IMR-90 (cell line): ENCODE data around the gene PLA2G4B. TPM values are rescaled to one million over a fixed set of nuclear protein-coding genes. Genes with fewer than 3 reads are reported as not detected.

ENCODE experiments used
- ATAC-seq: fragments of 200-7000 bp; cut with Tn5 transposase; 2 replicates; pipeline ENCODE4 v1.9.1; 2020; ENCODE audit warnings: low read depth, mild to moderate bottlenecking, moderate library complexity
- BruUV-seq: library from RNA; stranded (reverse); fragments of 400-500 nt; replicated peaks from 2 replicates; lab custom pipeline; 2021; lab: Mats Ljungman, UMichigan
- CTCF ChIA-PET: fragments of 300-600 bp; formaldehyde crosslinking; extraction: SDS; loops from one replicate; lab custom pipeline; 2021; ENCODE audit warnings: antibody characterized with exemption; lab: Yijun Ruan, JAX
- POLR2A ChIA-PET: fragments of 300-600 bp; sonication (Branson Sonifier 250); formaldehyde crosslinking; loops from one replicate; lab custom pipeline; 2022; ENCODE audit warnings: antibody characterized with exemption; ENCODE audit not compliant: unreplicated experiment; lab: Charles Lee
- DNase-seq: peaks from one replicate; pipeline ENCODE4 v3.0.0; 2013
- H2AFZ ChIP-seq: replicated peaks from 2 replicates; pipeline ENCODE3; 2013; ENCODE audit warnings: low read length, mild to moderate bottlenecking; ENCODE audit not compliant: poor library complexity
- H2AK5ac ChIP-seq: 2 replicates; pipeline ENCODE4 v1.6.1; 2013; ENCODE audit warnings: low read depth, low read length, inconsistent platforms
- H2AK9ac ChIP-seq: replicated peaks from 2 replicates; pipeline ENCODE3; 2013; ENCODE audit warnings: mild to moderate bottlenecking, low read depth, low read length, moderate library complexity; ENCODE audit not compliant: poor library complexity
- H2BK120ac ChIP-seq: 2 replicates; pipeline ENCODE4 v1.6.1; 2013; ENCODE audit warnings: low read depth, low read length, inconsistent platforms
- H2BK15ac ChIP-seq: 3 replicates; pipeline ENCODE4 v1.6.1; 2013; ENCODE audit warnings: low read depth, low read length, inconsistent platforms
- H2BK20ac ChIP-seq: 2 replicates; pipeline ENCODE4 v1.6.1; 2013; ENCODE audit warnings: low read depth, mild to moderate bottlenecking, inconsistent platforms, low read length, moderate library complexity
- H2BK5ac ChIP-seq: 2 replicates; pipeline ENCODE4 v1.6.1; 2013; ENCODE audit warnings: mild to moderate bottlenecking, low read depth, low read length, inconsistent platforms; ENCODE audit not compliant: poor library complexity, severe bottlenecking
- H3K14ac ChIP-seq: replicated peaks from 2 replicates; pipeline ENCODE4 v1.6.1; 2013; ENCODE audit warnings: low read depth, low read length, inconsistent platforms
- H3K18ac ChIP-seq: 2 replicates; pipeline ENCODE4 v1.6.1; 2013; ENCODE audit warnings: low read depth, low read length, control low read depth
- H3K23ac ChIP-seq: 2 replicates; pipeline ENCODE4 v1.6.1; 2013; ENCODE audit warnings: low read depth, low read length, inconsistent platforms
- H3K27ac ChIP-seq: 2 replicates; pipeline ENCODE4 v1.5.1; 2013; ENCODE audit warnings: mild to moderate bottlenecking, control low read depth, low read length; ENCODE audit not compliant: insufficient read depth
- H3K27me3 ChIP-seq: 2 replicates; pipeline ENCODE4 v1.6.1; 2013; ENCODE audit warnings: low read length; ENCODE audit not compliant: control insufficient read depth, insufficient read depth
- H3K36me3 ChIP-seq: 2 replicates; pipeline ENCODE4 v1.6.1; 2013; ENCODE audit warnings: low read length, mixed read lengths; ENCODE audit not compliant: control insufficient read depth, insufficient read depth
- H3K4ac ChIP-seq: 2 replicates; pipeline ENCODE4 v1.6.1; 2013; ENCODE audit warnings: low read depth, low read length, inconsistent platforms
- H3K4me1 ChIP-seq: 2 replicates; pipeline ENCODE4 v1.6.1; 2013; ENCODE audit warnings: low read length, mixed read lengths; ENCODE audit not compliant: control insufficient read depth, insufficient read depth
- H3K4me2 ChIP-seq: 2 replicates; pipeline ENCODE4 v1.6.1; 2013; ENCODE audit warnings: low read depth, mild to moderate bottlenecking, control low read depth, low read length, moderate library complexity
- H3K4me3 ChIP-seq: 2 replicates; pipeline ENCODE4 v1.5.1; 2013; ENCODE audit warnings: low read depth, mild to moderate bottlenecking, control low read depth, low read length, moderate library complexity; ENCODE audit not compliant: insufficient read depth
- H3K56ac ChIP-seq: 2 replicates; pipeline ENCODE4 v1.6.1; 2013; ENCODE audit warnings: low read length, inconsistent platforms; ENCODE audit not compliant: insufficient read depth; ENCODE audit errors: extremely low read depth
- H3K79me1 ChIP-seq, 2 experiments: 2 replicates each; pipeline ENCODE4 v1.6.1; 2013; ENCODE audit warnings: low read length in 2 of 2, inconsistent platforms in 1 of 2, low read depth in 1 of 2
- H3K9ac ChIP-seq: 2 replicates; pipeline ENCODE4 v1.6.1; 2013; ENCODE audit warnings: low read depth, low read length, control low read depth
- H3K9me1 ChIP-seq: 2 replicates; pipeline ENCODE4 v1.6.1; 2013; ENCODE audit warnings: low read length, inconsistent platforms; ENCODE audit not compliant: insufficient read depth
- H3K9me3 ChIP-seq: 2 replicates; pipeline ENCODE4 v1.6.1; 2013; ENCODE audit warnings: low read length; ENCODE audit not compliant: control insufficient read depth, insufficient read depth
- H4K20me1 ChIP-seq: 2 replicates; pipeline ENCODE4 v1.6.1; 2013; ENCODE audit warnings: low read length, inconsistent platforms; ENCODE audit not compliant: insufficient read depth
- H4K5ac ChIP-seq: 2 replicates; pipeline ENCODE4 v1.6.1; 2013; ENCODE audit warnings: mild to moderate bottlenecking, low read depth, low read length, control low read depth
- H4K8ac ChIP-seq, 2 experiments: 2 replicates each; pipeline ENCODE4 v1.6.1; 2013; ENCODE audit warnings: low read depth in 2 of 2, low read length in 2 of 2, control low read depth in 1 of 2, inconsistent platforms in 1 of 2
- H4K91ac ChIP-seq: 2 replicates; pipeline ENCODE4 v1.6.1; 2013; ENCODE audit warnings: low read depth, low read length, inconsistent platforms; ENCODE audit not compliant: insufficient read depth
- FOS ChIP-seq: fragments of 150-350 bp; IDR thresholded peaks from 2 replicates; pipeline ENCODE4 v1.6.1; 2016; ENCODE audit warnings: low read depth, low read length
- WGBS, 2 experiments: methylation state at CpG; one replicate each; pipeline versions ENCODE4 v1.1.5 to v1.1.7; 2013; ENCODE audit warnings: missing lambda C conversion rate in 2 of 2; ENCODE audit not compliant: insufficient read length in 1 of 2; ENCODE audit errors: extremely low coverage in 2 of 2; 5-methylcytosine and 5-hydroxymethylcytosine counted together
- dilution Hi-C: fragments of 300-500 bp; cut with HindIII; formaldehyde crosslinking; loops from one replicate; pipeline ENCODE4 v1.14.3; 2018; ENCODE audit warnings: low sequenced_read_pairs; ENCODE audit not compliant: unreplicated experiment
- in situ Hi-C: fragments of 300-500 bp; cut with MboI; formaldehyde crosslinking; loops from 3 replicates; pipeline ENCODE4 v1.14.3; 2019; ENCODE audit warnings: low sequenced_read_pairs, inconsistent platforms, mixed read lengths
- intact Hi-C: fragments of 100-400 bp; cut with micrococcal nuclease; formaldehyde crosslinking; loops from 2 replicates; pipeline ENCODE4 v1.10.0; 2022
- polyA plus RNA-seq, 3 experiments: library from polyadenylated mRNA; depleted of rRNA; stranded (reverse); fragments of >200 nt; gene quantifications; 2 replicates each; pipeline ENCODE4 v1.2.3, GENCODE V29; 2012; ENCODE audit warnings: low replicate concordance in 1 of 3
- total RNA-seq: library from RNA; depleted of rRNA; stranded (reverse); fragments of >200 nt; gene quantifications from 2 replicates; pipeline ENCODE4 v1.2.3, GENCODE V29; 2012

PLA2G4B gene
- total and polyA plus RNA-seq, 2 of the 4 experiments (the other 2 are of a cell fraction) = 0.18 to 3.1 TPM

DNA sequence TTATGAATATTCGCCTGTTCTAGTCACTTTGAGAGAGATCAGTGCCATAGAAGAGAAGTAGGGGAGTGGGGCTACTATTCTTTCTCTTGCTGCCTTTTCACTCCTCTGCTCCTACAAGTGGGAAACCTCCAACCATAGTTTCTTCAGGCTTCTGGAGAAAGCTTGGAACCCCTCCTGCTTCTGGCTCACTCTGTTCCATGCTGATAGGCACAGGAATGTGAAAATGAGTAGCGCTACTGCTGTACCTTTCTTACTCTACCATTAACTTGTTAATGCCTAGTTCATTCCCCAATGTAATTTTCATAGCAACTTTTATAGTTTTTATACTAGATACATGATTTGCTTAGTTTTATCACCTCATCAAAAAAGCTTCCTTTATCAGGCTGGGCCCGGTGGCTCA is 37.5 kb upstream of the PLA2G4B start:
- no peak overlapping the region for H3K14ac ChIP-seq
- H2BK20ac ChIP-seq = no peak overlapping the region
- H2BK15ac ChIP-seq = no peak overlapping the region
- no peak overlapping the region for H4K91ac ChIP-seq
- peaks cover 12% of the 10 kb centered on the region for H3K36me3 ChIP-seq
- H3K23ac ChIP-seq = no peak overlapping the region
- peaks cover 12% of the 10 kb centered on the region for H3K4me1 ChIP-seq
- H4K20me1 ChIP-seq = 0 out of 2 replicates have a peak, but pooled peaks cover under 1% of the 10 kb centered on the region
- DNase-seq (no peak), ATAC-seq (no peak)
- H2AK5ac ChIP-seq = no peak overlapping the region
- in situ Hi-C loops (no loop called here), intact Hi-C loops (no loop called here), dilution Hi-C loops (no loop called here)
- ChIA-PET POLR2A (no interaction called here), CTCF (interaction anchor here (1.9 kb wide), 1 partner anchor 27 kb away, joined by 6 read pairs; the partner anchor contains the start of gene MAPKBP1)
- no peak overlapping the region for H3K4ac ChIP-seq
- no peak overlapping the region for H3K4me3 ChIP-seq
- BruUV-seq = no TSS peak
- H3K27me3 ChIP-seq = no peaks in the 10 kb centered on the region
- peaks cover 33% of the 10 kb centered on the region for H3K9me1 ChIP-seq
- WGBS, 2 experiments = no CpG with 5 or more reads among the region's 3 CpGs
- H4K8ac ChIP-seq = no peak overlapping the region
- no peak overlapping the region for H3K18ac ChIP-seq
- H3K27ac ChIP-seq = no peak overlapping the region
- no peak overlapping the region for H2BK5ac ChIP-seq
- no peak overlapping the region for H2AFZ ChIP-seq
- H3K9ac ChIP-seq = no peak overlapping the region
- no peaks in the 10 kb centered on the region for H3K9me3 ChIP-seq
- peak overlapping the region; percentile 17; the same call in 1 of the 2 replicates for H2BK120ac ChIP-seq
- no peak overlapping the region for H3K56ac ChIP-seq
- peaks cover 36 to 79% of the 10 kb centered on the region in 2 experiments for H3K79me1 ChIP-seq
- H2AK9ac ChIP-seq = no peak overlapping the region
- TF ChIP-seq FOS = no peak
- H3K4me2 ChIP-seq = no peak overlapping the region
- H4K5ac ChIP-seq = no peak overlapping the region
